HL-60 (cell line): Measurements from ENCODE around the gene NCAPD3.

ENCODE experiments used
- DNase-seq, 2 experiments: peaks; one replicate each; pipeline ENCODE4 v3.0.0-alpha.2; 2010 to 2020; ENCODE audit warnings: low read depth in 1 of 2, low spot score in 1 of 2
- H3K27ac ChIP-seq: fragments of 250-450 bp; sonication (Bioruptor Pico); replicated peaks from 2 replicates; pipeline ENCODE4 v1.5.1; 2020; ENCODE audit warnings: mild to moderate bottlenecking, moderate library complexity
- H3K27me3 ChIP-seq: fragments of 250-450 bp; sonication (Bioruptor Pico); 2 replicates; pipeline ENCODE4 v1.5.1; 2021; ENCODE audit warnings: mild to moderate bottlenecking, moderate library complexity; ENCODE audit not compliant: insufficient read depth, poor library complexity, severe bottlenecking
- H3K4me3 ChIP-seq: replicated peaks from 2 replicates; pipeline ENCODE4 v1.5.1; 2011; ENCODE audit warnings: mild to moderate bottlenecking, control low read depth, low read length; ENCODE audit not compliant: insufficient read depth
- CTCF ChIP-seq: IDR thresholded peaks from one replicate; pipeline ENCODE4 v1.5.1; 2011; ENCODE audit warnings: low read length, control low read depth, inconsistent platforms; ENCODE audit not compliant: insufficient read depth
- GABPA ChIP-seq: IDR thresholded peaks from 2 replicates; pipeline ENCODE4 v1.6.1; 2012; ENCODE audit warnings: low read depth
- POLR2AphosphoS5 ChIP-seq: IDR thresholded peaks from 2 replicates; pipeline ENCODE4 v1.6.1; 2012; ENCODE audit warnings: low read depth
- REST ChIP-seq: IDR thresholded peaks from 2 replicates; pipeline ENCODE4 v1.6.1; 2012; ENCODE audit warnings: low read depth; ENCODE audit not compliant: insufficient replicate concordance
- SPI1 ChIP-seq: IDR thresholded peaks from 2 replicates; pipeline ENCODE4 v1.6.1; 2012; ENCODE audit warnings: low read depth, mild to moderate bottlenecking, borderline replicate concordance

NCAPD3 gene

GRCh38 chr11:134143801-134144200, 80.0 kb downstream of the NCAPD3 start:
- Histone ChIP-seq H3K4me3 (no peak overlapping the region), H3K27ac (no peak overlapping the region), H3K27me3 (no peaks in the 10 kb centered on the region)
- TF ChIP-seq GABPA = no peak
- TF ChIP-seq REST = no peak
- no peak for DNase-seq

GRCh38 chr11:134142536-134142935, 81.2 kb downstream of the NCAPD3 start:
- H3K27ac ChIP-seq = no peak overlapping the region
- no peak for DNase-seq
- no peaks in the 10 kb centered on the region for H3K27me3 ChIP-seq
- no peak for TF ChIP-seq CTCF
- no peak for TF ChIP-seq SPI1
- no peak for TF ChIP-seq POLR2AphosphoS5
- no peak for TF ChIP-seq REST
- TF ChIP-seq GABPA = no peak
- H3K4me3 ChIP-seq = no peak overlapping the region

- DNase-seq = no peak
- Histone ChIP-seq H3K27me3 (no peaks in the 10 kb centered on the region), H3K27ac (no peak overlapping the region), H3K4me3 (no peak overlapping the region)
- TF ChIP-seq GABPA (no peak), CTCF (no peak), SPI1 (no peak), POLR2AphosphoS5 (no peak), REST (no peak)
These were observed 82.7 kb downstream of the NCAPD3 start for GRCh38 chr11:134140961-134141490.
